NCI-H2029 treated with DMSO at 0.1 percent for 48 hours (cell line): ENCODE results near the gene PDK2.

ENCODE experiments used
- DNase-seq: peaks from one replicate; lab custom pipeline; 2025; lab: John Stamatoyannopoulos, UW

Gene PDK2

DNA sequence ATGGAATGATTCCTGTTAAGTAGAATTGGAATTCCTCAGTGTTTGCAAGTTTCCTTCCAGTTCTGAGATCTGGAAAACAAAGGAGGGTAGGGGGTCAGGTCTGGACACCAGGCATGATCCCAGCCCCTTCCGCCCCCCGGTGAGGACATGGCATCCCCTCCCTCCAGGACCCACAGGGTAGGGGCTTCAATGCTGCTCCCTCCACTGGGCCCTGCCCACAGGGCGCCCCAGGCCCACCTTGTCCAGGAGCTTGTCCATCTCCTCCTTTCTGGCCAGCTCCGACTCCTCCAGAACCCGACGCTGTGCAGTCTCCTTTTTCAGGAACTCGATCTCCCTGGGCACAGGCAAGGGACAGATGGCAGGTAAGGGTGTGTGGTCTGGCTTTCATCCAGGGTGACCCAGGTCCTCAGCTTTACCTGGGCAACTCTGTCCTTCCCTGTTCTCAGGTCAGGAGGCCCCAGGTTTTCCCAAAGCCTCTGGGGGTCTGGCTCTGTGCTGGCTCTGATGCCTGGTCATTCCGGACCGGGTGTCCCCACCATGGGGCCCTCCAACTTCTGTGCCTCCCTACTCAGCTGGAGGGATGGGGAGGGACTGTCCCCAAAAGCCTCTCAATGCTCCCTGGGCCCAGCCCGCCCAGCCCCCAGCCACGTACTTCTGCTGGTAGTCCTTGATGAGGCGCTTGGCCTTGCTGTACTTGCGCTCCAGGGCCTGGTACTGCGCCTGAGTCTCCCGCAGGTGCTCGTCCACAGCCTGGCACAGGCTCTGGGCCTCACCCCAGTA, 40.4 kb downstream of the PDK2 start:
- no peak for DNase-seq

DNA sequence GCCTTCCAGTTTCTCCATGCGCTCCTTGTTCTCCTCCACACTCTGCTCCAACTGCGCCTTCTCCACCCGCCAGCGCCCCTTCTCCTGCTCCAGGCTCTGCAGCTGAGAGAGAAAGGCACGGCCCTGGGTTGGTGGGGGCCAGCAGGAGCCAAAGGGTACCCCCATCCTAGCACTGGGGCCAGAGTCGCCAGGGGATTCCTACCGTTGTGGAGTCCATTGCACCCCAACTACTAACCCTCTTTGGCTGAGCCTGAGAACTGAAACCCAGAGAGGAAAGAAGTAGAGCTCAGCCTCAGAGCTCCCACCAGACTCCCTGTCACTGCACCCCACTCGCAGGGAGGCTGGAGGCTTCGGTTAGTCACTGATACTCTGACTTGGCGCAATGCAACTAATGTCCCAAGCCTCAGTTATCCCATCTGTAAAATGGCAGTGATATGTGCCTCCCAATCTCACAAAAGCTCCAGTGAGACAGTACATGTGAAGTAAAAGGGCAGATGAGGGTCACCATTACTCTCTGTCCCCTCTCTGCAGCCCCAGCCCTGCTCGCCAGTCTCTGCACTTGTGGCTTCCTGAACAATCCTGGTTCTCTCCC, 41.0 kb downstream of the PDK2 start:
- DNase-seq: no peak

GRCh38 chr17:50137042-50137441, 41.9 kb downstream of the PDK2 start:
- no peak for DNase-seq

GRCh38 chr17:50139185-50139783, 44.1 kb downstream of the PDK2 start:
- DNase-seq: no peak

GRCh38 chr17:50139950-50140885, 45.1 kb downstream of the PDK2 start:
- no peak for DNase-seq

DNA sequence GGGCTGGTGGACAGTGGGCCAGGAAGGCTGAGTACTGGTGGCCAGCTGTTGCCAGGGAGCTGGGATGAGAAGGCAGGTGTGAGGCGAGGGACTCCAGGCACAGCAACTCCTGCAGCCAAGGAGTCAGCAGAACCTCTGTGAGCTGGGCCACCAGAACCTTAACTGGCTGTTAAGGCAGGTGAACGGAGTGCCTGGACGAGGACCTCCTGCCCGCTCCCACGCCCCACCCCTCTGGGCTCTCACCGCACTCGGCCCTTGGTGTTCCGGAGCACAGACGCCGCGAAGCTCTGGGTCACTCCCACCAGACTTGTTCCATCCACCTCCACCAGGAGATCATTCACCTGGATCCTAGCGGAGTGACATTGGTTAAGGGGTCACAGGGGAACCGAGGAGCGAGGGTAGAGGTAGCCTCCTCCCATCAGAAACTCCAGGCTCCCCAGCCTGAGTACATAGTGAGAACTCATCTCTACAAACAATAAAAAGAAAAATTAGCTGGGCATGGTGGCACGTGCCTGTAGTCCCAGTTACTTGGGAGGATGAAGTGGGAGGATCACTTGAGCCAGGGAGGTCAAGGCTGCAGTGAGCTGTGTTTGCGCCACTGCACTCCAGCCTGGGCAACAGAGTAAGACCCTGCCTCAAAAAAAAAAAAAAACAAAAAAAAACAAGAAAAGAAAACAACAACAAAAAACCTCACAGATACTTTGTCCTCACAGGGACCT, 46.0 kb downstream of the PDK2 start:
- no peak for DNase-seq

DNA sequence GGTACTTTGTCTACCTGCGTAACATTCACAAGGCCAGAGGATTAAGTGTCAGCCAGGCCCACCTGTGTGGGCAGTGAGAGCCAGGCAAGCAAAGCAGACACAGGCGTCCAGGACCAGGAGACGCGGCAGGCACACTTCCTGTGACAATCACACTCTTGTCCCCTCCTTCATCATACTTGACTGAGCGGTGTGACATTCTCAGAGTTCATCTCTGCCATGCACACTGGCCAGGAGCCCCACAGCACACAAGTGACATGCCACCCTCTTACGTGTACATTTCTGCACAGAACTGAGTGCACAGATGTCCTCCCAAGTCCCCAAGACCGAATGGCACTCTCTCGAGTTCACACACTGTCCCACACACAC, 46.6 kb downstream of the PDK2 start:
- no peak for DNase-seq

DNA sequence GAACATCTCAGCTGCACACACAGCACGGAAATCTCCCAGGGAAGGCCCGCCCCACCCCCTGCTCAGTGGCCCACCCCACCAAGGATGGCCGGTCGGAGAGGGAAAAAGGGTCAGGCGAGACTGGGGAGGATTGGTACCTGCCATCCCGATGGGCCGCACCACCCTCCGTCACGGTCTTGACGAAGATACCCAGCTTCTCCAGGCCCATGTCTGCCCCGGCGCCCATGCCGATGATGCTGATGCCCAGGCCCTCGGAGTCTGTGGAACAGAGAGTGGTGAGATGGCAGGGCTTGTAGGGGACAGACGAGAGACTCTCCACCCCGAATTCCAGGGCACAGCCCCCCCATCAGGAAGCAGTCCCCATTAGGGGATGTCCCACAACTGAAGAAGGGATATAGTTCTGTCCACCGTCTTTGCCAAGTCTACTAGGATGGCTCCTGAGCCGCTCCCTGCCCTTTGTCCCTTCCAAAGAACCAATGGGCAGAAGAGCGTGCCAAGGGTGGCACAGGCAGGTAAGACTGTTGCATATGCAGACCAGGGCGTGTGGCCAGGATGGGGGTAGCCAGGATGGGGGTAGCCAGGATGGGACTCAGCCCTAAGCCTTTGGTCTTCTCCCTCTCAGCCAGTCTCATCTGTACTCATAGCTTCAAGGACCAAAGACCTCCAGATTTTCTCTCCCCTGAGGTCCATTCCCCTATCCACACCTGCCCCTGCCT, 48.5 kb downstream of the PDK2 start:
- DNase-seq: no peak

DNA sequence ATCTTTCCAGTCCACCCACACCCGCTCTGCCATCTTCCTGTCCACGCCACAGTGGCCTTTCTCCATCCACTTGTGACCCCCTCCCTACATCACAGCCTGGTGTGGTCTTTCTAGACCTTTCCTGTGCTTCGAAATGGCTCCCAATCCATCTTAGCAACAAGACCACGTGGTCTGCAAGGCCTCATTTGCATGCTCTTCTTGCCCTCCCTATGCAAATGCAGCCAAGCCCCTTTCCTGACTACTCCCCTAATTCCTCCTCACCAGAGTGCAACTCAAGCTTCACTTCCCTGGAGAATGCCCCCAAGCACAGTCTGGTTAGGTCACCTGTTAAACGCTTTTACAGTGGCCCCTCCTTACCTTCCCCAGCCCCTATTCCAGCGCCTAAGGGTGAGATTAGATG, 49.2 kb downstream of the PDK2 start:
- no peak for DNase-seq

- DNase-seq: no peak
These were observed 49.8 kb downstream of the PDK2 start for GRCh38 chr17:50144845-50145531.

- DNase-seq: no peak
These were observed 50.5 kb downstream of the PDK2 start for GRCh38 chr17:50145532-50146229.

DNA sequence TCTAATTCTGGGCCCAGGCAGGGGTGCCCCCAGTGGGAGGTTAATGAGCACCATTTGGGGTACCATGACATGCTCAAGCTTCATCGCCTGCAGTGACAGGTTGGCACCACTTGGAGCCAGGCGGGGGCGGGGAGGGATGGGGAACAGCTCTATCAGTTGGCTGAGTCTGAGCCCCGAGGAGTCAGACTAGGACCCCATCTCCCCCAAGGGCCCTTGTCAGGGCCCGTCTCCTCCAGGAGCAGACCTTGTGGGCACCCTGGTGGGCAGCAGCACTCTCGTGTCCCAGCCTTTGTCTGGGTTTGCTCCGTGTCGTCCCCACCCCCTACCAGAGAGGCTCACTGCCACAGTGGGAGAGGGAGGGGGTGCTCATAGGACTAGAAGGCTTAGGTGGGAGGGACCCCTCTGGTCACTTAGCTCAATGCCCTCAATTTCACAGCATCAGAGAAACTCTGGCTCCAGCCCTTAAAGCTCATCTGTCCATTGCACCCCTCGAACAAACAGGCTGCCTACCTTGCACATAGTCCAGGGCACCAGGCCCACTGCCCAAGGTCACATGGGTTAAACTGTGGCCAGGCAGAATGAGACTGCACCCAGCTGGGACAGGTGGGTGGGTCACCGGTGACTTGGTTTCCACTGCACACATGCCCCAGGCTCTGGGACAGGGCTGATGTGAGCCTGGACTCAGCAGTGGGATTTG, 51.2 kb downstream of the PDK2 start:
- DNase-seq: no peak

DNA sequence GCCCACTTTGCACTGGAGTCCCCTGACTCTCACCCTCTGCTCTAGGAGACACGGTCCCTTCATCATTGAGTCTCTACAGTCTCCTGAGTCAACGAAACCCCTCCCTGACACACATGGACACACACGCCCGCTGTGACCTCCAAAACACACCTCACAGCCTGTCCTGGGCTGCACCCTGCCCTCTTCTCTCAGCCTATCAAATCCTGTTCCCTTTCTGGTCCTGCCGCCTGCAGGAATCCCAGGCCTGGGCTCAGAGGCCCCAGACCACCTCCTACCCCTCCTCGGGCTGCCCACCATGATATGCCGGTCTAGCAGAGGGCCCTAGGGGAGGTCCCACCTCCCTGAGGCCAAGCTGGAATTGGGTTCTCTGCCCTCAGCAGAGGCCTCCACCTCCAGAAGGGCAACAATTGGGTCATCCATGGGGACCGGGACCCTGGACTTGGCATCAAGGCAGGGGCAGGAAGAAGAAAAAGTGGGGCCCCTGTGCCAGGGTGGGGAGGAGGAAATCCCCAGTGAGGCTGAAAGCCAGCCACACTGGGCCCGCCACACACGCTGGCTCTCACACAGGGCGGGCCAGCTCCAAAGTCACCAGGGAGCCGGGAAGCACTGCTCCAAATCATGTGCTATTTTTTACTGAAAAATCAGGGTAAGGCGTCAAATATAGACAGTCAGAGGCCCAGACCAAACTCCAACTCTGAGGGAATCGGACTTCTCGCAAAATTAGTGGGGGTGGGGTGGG, 51.9 kb downstream of the PDK2 start:
- no peak for DNase-seq

- DNase-seq: no peak
These were observed 52.7 kb downstream of the PDK2 start for GRCh38 chr17:50147841-50148225.

DNA sequence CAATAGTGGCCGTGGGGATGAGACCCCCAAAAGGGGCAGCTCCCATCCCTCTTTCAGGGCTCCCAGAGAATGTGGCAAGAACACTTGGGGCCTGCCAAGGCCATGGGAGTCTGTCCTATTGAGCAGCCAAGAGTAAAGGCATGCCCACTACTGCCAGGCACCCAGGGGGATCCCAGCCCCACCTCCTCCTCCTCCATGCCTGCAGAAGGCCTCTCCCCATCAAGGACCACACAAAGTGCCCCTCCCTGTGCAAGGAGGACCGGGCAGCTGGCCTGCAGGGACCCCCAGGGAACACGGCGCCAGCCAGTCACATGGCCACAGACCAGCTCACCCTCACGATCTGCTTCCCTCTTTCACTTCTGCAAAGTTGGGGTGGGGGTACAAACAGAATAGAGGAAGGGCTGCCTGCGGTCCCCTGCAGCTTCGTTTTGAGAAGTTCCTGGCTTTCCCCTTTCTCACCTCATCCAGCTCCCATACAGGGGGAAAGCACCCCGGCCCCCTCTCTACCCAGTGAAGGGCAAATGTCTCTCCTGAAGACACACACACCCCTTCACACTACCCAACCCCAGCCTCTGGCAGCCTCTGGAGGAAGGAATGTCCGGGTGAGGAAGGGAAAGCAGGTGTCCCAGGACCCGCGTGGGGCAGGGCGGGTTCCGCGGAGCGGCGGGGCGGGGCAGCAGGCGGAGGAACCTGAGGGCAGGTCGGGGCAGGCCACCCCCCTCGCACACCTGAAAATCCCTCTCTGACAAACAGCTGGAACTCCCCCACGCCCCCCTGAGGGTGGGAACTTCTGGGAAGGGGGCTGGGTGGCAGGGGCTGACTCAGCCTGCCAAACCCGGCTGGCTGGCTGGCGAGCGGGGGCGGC, 53.3 kb downstream of the PDK2 start:
- no peak for DNase-seq

GRCh38 chr17:50149091-50149416, 53.9 kb downstream of the PDK2 start:
- DNase-seq: no peak

DNA sequence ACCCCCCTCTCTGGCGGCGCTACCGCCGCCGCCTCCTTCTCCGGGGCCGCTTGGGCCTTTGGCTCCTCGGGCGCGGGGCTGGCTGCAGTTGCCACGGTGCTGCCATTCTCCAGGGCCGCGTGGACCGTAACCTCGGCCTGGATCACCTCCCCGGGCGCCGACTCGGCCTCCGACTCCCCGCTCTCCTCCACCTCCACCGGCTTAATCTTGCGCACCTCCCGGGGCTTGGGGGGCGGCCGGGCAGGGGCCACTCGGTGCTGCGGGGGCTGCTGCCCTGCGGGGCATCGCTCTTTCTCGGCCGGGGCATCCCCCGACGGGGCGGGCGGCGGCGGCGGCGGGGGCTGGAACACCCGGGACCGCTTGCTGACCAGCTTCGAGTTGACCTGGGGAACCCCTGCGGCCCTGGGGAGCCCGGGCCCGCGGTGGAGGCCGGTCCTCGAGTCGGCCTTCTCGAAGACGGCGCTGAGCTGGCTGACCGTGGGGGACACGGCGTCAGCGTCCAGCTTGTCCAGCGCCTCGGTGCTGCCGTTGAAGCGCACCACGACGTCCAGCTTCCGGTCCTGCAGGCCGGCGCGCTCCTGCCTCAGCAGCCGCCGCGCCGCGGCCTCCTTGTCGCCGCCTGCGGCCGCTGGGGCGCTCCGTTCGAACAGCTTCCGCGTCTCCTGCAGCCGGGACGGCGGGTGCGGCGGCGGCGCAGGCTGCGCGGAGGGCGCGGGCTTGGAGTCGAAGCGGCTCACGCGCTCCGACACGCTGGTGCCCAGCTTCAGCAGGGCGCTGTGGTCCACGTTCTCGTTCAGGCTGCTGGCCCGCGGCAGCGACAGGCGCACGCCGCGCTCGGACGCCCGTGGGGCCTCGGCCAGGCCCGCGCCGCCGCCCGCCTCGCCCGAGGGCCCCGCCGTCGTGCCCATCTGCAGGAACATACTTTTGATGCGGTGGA, 54.5 kb downstream of the PDK2 start:
- no peak for DNase-seq
